Measurements from ENCODE around the gene PTAR1. TPM values are rescaled to one million over a fixed set of nuclear protein-coding genes. Genes with fewer than 3 reads are reported as not detected.

PTAR1 gene
- total RNA-seq, 1 experiment from 2014 or later = 32.2 TPM

- Histone ChIP-seq H3K9ac (ENCODE audit: low read length) (no peak overlapping the region), H3K27ac (ENCODE audit: low read depth, low read length) (no peak overlapping the region), H3K79me2 (ENCODE audit: insufficient read depth, low read length) (no peaks in the 10 kb centered on the region), H3K9me3 (ENCODE audit: control insufficient read depth in 1 of 2, insufficient read depth in 1 of 2, low read depth in 1 of 2, low read length in 2 of 2) (no peaks in the 10 kb centered on the region), H3K9me2 (ENCODE audit: insufficient read depth) (no peaks in the 10 kb centered on the region), H3K4me1 (ENCODE audit: control insufficient read depth in 1 of 2, insufficient read depth in 2 of 2, low read length in 2 of 2) (peaks cover 0 to 5% of the 10 kb centered on the region in 2 experiments; a peak in 1 of 4 replicates), H2AFZ (ENCODE audit: low read depth, low read length, poor library complexity, severe bottlenecking) (no peak overlapping the region), H3K4me2 (ENCODE audit: low read length) (no peak overlapping the region), H3K36me3 (ENCODE audit: control insufficient read depth in 1 of 2, insufficient read depth in 2 of 2, low read length in 2 of 2) (no peaks in the 10 kb centered on the region), H4K20me1 (ENCODE audit: insufficient read depth) (no peaks in the 10 kb centered on the region), H3K27me3 (ENCODE audit: insufficient read depth, low read length) (no peaks in the 10 kb centered on the region), H3K4me3 (replicated peaks in 1 of 2; ENCODE audit: low read depth in 1 of 2, low read length in 2 of 2) (no peak overlapping the region)
- ChIA-PET CTCF (interaction anchor here (1.2 kb wide), 1 partner anchor 10 kb away, joined by 7 read pairs; no protein-coding TSS in a partner anchor), RAD21 (ENCODE audit: low non-redundant PET in 1 of 2, low total read pairs in 2 of 2, uncharacterized antibody in 2 of 2, unreplicated experiment in 2 of 2) (no interaction called here), POLR2A (no interaction called here)
- DNase-seq (ENCODE audit: low read depth, low spot score) (no peak), ATAC-seq (no peak)
- TF ChIP-seq FOSL1 (IDR thresholded peaks at IDR 0.05; ENCODE audit: low read depth) (no peak), REST (IDR thresholded peaks at IDR 0.05; ENCODE audit: low read depth) (no peak), ELF1 (IDR thresholded peaks at IDR 0.05; ENCODE audit: borderline replicate concordance, low read depth) (no peak), CEBPB (IDR thresholded peaks at IDR 0.05; ENCODE audit: low read depth) (no peak), POLR2AphosphoS5 (IDR thresholded peaks at IDR 0.05; ENCODE audit: low read depth, low read length) (no peak), SIN3A (IDR thresholded peaks at IDR 0.05; ENCODE audit: low read depth) (no peak), POLR2A (IDR thresholded peaks at IDR 0.05; ENCODE audit: borderline replicate concordance, extremely low read depth, insufficient read depth, insufficient read length) (no peak), EGR1 (IDR thresholded peaks at IDR 0.05; ENCODE audit: low read depth) (no peak), JUND (IDR thresholded peaks at IDR 0.05) (no peak), ZFX (IDR thresholded peaks at IDR 0.05) (no peak), EZH2 (IDR thresholded peaks at IDR 0.05) (no peak), TCF7L2 (IDR thresholded peaks at IDR 0.05; ENCODE audit: borderline replicate concordance, extremely low read depth, insufficient read depth, insufficient read length) (no peak), ZBTB33 (IDR thresholded peaks at IDR 0.05; ENCODE audit: extremely low read depth, insufficient replicate concordance, low read length) (no peak), SP1 (IDR thresholded peaks at IDR 0.05; ENCODE audit: low read depth) (no peak)
- intact Hi-C loops (cut with micrococcal nuclease) = no loop called here
- BruUV-seq (replicated peaks) = no TSS peak
Observed at GRCh38 chr9:69798744-69799143, 38.9 kb upstream of the PTAR1 start.
